Activated naive CD8-positive, alpha-beta T cell (primary cell): ENCODE data around the gene HNRNPH3.

Source experiments
- H3K27ac Mint-ChIP-seq: one replicate; pipeline ENCODE4 v1.8.0; 2021; ENCODE audit warnings: mixed read lengths
- H3K27me3 Mint-ChIP-seq: one replicate; pipeline ENCODE4 v1.8.0; 2021; ENCODE audit warnings: mixed read lengths
- H3K36me3 Mint-ChIP-seq: one replicate; pipeline ENCODE4 v1.8.0; 2021; ENCODE audit warnings: mixed read lengths
- H3K4me1 Mint-ChIP-seq: one replicate; pipeline ENCODE4 v1.8.0; 2021; ENCODE audit warnings: low read depth, mixed read lengths
- H3K4me3 Mint-ChIP-seq: one replicate; pipeline ENCODE4 v1.8.0; 2021; ENCODE audit warnings: mild to moderate bottlenecking, mixed read lengths
- H3K9me3 Mint-ChIP-seq: one replicate; pipeline ENCODE4 v1.8.0; 2021; ENCODE audit warnings: low read depth, mixed read lengths

The HNRNPH3 gene

DNA sequence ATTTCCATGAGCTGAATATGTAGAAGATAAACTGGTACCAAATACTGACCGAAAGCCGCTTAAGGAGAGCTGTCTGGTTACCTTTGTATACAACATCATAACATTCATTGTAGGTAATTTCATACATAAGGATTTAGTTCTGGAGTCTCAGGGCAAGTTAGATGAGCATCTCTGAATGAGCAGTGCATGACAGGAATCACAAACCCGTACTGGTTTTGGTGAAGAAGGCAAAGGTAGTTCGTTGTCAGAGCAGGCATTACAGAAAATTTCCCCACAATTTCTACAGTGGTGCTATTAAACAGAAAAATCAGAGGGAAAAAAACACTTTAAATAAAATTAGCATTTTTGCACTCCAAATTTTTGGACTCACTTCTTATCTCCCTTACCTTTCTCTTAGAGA, 13.8 kb downstream of the HNRNPH3 start:
- Mint-ChIP-seq H3K9me3 (no peaks in the 10 kb centered on the region), H3K36me3 (peaks cover 4% of the 10 kb centered on the region), H3K27me3 (no peaks in the 10 kb centered on the region), H3K4me1 (peaks cover 22% of the 10 kb centered on the region), H3K27ac (peak overlapping the region; percentile 52), H3K4me3 (no peak overlapping the region)

DNA sequence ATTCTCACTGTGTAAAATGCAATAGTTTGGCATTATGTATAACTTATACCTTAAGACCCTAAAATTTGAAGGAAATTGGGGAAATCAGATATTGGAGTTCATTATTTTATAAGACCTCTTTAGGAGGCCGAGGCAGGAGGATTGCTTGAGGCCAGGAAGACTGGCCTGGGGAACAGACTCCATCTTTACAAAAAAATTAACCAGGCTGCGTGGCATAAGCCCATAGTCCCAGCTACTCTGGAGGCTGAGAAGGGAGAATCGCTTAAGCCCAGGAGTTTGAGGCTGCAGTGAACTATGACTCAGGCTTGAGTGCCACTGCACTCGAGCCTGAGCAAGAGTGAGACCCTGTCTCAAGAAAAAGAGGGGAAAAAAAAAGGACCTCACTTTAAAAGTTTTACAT, 14.9 kb downstream of the HNRNPH3 start:
- H3K4me1 Mint-ChIP-seq, result peaks cover 16% of the 10 kb centered on the region
- no peaks in the 10 kb centered on the region for H3K27me3 Mint-ChIP-seq
- peaks cover 2% of the 10 kb centered on the region for H3K36me3 Mint-ChIP-seq
- no peak overlapping the region for H3K27ac Mint-ChIP-seq
- no peaks in the 10 kb centered on the region for H3K9me3 Mint-ChIP-seq
- no peak overlapping the region for H3K4me3 Mint-ChIP-seq

DNA sequence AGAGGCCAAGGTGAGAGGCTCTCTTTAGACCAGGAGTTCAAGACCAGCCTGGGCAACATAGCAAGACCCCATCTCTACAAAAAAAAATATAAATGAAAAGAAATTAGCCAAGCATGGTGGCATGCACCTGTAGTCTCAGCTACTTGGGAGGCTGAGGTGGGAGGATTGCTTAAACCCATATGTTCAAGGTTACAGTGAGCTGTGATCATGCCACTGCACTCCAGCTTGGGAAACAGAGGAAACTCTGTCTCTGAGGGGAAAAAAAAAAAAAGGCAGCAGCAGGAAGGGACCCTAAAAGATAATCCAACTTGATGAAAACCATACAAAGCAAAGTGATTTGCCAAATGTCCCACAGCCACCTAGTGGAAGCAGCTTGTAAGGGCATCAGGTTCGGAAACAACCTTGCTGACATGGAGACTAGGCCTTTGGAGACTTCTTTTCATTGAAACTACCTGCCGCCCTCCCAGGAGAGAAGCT, 16.4 kb downstream of the HNRNPH3 start:
- Mint-ChIP-seq H3K4me1 (peaks cover 11% of the 10 kb centered on the region), H3K27ac (peak overlapping the region; percentile 73), H3K27me3 (no peaks in the 10 kb centered on the region), H3K4me3 (no peak overlapping the region), H3K36me3 (peaks cover 3% of the 10 kb centered on the region), H3K9me3 (no peaks in the 10 kb centered on the region)

DNA sequence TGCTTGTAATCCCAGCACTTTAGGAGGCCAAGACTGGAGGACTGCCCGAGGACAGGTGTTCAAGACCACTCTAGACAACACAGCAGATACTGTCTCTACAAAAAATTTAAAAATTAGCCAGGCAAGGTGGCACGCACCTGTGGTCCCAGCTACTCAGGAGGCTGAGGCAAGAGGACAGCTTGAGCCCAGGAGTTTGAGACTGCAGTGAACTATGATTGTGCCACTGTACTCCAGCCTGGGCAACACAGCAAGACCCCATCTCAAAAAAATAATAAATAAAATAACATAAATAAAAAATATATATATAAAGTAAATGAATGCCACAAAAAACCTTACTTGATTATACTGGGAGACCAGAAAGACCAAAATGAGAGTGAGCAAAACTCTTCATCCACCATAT, 21.7 kb downstream of the HNRNPH3 start:
- Mint-ChIP-seq H3K4me3 (no peak overlapping the region), H3K36me3 (peaks cover 4% of the 10 kb centered on the region), H3K4me1 (peaks cover 5% of the 10 kb centered on the region), H3K27me3 (no peaks in the 10 kb centered on the region), H3K9me3 (no peaks in the 10 kb centered on the region), H3K27ac (no peak overlapping the region)

DNA sequence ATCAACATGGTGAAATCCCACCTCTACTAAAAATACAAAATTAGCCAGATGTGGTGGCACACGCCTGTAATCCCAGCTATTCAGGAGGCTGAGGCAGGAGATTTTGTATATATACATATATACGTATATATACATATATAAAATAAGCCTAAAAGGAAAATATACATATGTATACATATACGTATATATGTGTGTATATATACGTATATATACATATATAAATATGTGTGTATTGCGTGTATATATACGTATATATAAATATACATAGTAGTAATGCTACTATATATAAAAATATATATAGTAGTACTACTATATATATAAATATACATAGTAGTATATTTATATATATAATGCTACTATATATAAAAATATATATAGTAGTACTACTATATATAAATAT, 27.3 kb downstream of the HNRNPH3 start:
- Mint-ChIP-seq H3K36me3 (peaks cover 4% of the 10 kb centered on the region), H3K27me3 (no peaks in the 10 kb centered on the region), H3K4me3 (no peak overlapping the region), H3K4me1 (no peaks in the 10 kb centered on the region), H3K27ac (no peak overlapping the region), H3K9me3 (no peaks in the 10 kb centered on the region)

DNA sequence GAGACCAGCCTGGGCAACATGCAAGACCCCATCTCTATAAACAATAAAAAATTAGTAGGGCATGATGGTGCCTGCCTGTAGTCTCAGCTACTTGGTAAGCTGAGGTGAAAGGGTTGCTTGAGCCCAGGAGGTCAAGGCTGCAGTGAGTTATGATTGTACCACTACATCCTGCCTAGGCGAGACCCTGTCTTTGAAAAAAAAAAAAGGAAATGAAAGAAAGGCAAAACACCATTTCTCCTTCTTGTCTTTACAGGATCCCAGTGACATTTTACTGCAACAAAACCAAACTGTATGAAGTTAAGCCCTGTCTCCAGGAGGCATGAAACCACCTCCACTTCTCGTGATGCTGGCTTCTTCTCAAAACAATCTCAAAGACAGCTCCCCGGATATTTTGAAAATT, 30.7 kb downstream of the HNRNPH3 start:
- no peaks in the 10 kb centered on the region for H3K9me3 Mint-ChIP-seq
- H3K36me3 Mint-ChIP-seq, result peaks cover 2% of the 10 kb centered on the region
- no peak overlapping the region for H3K27ac Mint-ChIP-seq
- H3K27me3 Mint-ChIP-seq, result no peaks in the 10 kb centered on the region
- H3K4me1 Mint-ChIP-seq, result no peaks in the 10 kb centered on the region
- H3K4me3 Mint-ChIP-seq, result no peak overlapping the region

DNA sequence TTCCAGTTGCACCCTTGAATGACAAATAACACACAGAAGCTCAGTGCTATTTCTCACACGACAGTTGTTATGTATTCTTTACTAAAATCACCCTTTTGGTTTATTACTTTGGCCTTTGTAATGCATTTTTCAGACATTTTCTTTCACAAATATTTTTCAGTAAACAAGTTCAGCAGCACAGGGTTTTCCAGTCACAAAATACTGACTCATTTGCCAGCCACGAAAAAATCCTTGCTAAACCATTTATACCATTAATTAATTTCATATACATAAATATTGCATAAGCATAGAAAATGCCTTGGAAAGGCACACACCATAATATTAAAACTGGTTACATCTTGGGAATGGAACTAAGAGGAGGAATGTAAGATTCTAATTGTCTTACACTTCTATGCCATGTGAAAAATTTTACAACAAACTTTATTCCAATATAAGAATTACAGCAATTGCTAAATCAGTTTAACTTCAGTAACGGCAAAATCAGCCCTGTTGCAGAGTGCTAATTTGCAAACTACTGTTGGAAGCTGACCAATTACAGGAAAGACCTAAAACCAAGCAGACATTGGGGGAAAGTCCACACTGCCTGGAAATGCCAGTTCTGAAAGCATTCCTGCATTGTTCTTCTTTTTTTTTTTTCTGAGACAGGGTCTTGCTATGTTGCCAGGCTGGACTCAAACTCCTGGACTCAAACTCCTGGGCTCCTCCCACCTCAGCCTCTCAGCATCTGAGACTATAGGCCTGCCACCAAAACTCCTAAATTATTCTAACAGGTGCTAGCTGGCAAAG, 32.4 kb downstream of the HNRNPH3 start:
- no peak overlapping the region for H3K27ac Mint-ChIP-seq
- no peak overlapping the region for H3K4me3 Mint-ChIP-seq
- H3K27me3 Mint-ChIP-seq, result no peaks in the 10 kb centered on the region
- peaks cover 2% of the 10 kb centered on the region for H3K36me3 Mint-ChIP-seq
- H3K4me1 Mint-ChIP-seq, result no peaks in the 10 kb centered on the region
- no peaks in the 10 kb centered on the region for H3K9me3 Mint-ChIP-seq

DNA sequence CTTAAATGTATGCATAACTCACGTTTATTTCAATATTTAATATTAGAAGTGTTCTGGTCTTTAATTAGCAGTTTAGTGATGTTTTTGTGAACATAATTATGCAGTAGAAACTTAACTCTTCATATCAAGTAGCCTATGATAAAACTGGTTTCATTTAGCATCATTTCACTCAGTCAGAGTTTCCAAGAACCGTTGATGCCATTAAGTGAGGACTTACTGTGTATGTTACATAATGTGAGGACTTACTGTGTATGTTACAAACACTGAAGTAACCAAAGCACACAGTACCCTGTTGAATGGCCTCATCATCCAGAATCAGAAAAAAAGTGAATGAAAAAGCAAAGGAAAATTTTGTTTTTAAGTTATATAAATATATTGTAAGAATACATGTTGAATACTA, 33.7 kb downstream of the HNRNPH3 start:
- Mint-ChIP-seq H3K9me3 (no peaks in the 10 kb centered on the region), H3K27me3 (no peaks in the 10 kb centered on the region), H3K27ac (no peak overlapping the region), H3K4me3 (no peak overlapping the region), H3K4me1 (no peaks in the 10 kb centered on the region), H3K36me3 (peaks cover 5% of the 10 kb centered on the region)

DNA sequence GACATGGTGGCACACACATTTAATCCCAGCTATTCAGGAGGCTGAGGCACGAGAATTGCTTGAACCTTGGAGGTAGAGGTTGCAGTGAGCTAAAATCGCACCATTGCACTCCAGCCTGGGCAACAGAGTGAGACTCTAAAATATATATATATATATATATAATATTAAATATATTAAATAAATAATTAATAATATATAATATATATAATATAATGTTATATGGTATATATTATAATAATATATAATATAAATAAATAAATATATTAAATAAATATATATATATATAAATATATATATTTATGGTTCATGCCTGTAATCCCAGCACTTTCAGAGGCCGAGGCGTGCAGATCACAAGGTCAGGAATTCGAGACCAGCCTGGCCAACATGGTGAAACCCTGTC, 34.7 kb downstream of the HNRNPH3 start:
- H3K36me3 Mint-ChIP-seq, result peaks cover 8% of the 10 kb centered on the region
- no peaks in the 10 kb centered on the region for H3K9me3 Mint-ChIP-seq
- no peak overlapping the region for H3K4me3 Mint-ChIP-seq
- no peaks in the 10 kb centered on the region for H3K27me3 Mint-ChIP-seq
- no peaks in the 10 kb centered on the region for H3K4me1 Mint-ChIP-seq
- no peak overlapping the region for H3K27ac Mint-ChIP-seq

DNA sequence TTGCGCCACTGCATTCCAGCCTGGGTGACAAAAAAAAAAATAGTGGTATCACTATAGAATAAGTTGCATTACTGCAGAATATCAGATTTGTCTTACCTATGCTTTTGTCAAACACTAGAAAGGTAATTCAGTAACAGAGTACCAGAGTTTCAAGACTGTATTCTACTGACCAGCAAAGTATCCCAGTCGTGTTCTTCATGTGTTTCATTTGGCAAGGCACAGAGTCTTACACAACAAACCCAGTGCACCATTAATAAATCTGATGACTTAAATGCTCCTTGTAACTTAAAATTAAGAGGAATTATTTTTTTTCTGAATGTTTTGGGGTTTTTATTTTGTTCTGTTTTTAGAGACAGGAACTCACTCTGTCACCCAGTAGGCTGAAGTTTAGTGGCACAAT, 35.3 kb downstream of the HNRNPH3 start:
- H3K36me3 Mint-ChIP-seq, result peaks cover 10% of the 10 kb centered on the region
- no peaks in the 10 kb centered on the region for H3K4me1 Mint-ChIP-seq
- no peaks in the 10 kb centered on the region for H3K27me3 Mint-ChIP-seq
- H3K4me3 Mint-ChIP-seq, result no peak overlapping the region
- H3K9me3 Mint-ChIP-seq, result no peaks in the 10 kb centered on the region
- no peak overlapping the region for H3K27ac Mint-ChIP-seq

DNA sequence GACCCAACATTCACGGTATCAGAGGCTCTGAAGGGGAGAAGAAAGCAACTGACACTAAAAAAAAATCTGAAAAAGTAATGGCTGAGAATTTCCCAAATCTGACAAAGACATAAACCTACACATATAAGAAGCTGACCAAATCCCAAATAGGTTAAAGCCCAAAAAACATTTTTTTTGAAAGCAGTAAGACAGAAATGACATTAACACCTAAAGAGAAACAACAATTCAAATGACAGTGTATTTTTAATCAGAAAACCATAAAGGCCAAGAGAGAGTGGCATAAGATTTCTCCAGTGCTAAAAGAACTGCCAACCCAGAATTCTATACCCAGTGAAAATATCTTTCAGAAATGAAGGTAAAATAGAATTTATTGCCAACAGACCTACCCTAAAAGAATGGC, 39.7 kb downstream of the HNRNPH3 start:
- H3K27ac Mint-ChIP-seq, result no peak overlapping the region
- H3K4me1 Mint-ChIP-seq, result no peaks in the 10 kb centered on the region
- peaks cover 19% of the 10 kb centered on the region for H3K36me3 Mint-ChIP-seq
- no peaks in the 10 kb centered on the region for H3K27me3 Mint-ChIP-seq
- no peaks in the 10 kb centered on the region for H3K9me3 Mint-ChIP-seq
- H3K4me3 Mint-ChIP-seq, result no peak overlapping the region

DNA sequence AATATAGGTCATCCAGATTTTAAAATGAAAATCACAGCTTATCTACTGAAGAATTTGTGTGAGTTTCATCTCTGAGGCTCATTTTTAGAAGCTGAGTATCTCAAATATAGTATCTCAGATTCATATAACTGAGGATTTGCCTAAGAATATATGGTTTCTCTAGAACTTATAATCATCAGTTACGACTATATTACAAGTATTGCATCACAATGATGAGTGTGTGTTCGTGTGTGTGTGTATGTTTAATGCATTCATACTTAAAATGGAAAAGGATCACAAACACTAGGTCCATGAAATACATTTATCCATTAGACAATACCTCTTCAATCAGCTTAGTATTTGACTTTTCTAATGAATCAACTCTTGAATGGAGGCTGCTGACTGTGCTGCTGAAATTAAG, 53.9 kb downstream of the HNRNPH3 start:
- Mint-ChIP-seq H3K36me3 (peaks cover 10% of the 10 kb centered on the region), H3K4me3 (no peak overlapping the region), H3K9me3 (no peaks in the 10 kb centered on the region), H3K4me1 (no peaks in the 10 kb centered on the region), H3K27ac (no peak overlapping the region), H3K27me3 (no peaks in the 10 kb centered on the region)
